Heart left ventricle (tissue), 16 donors: ENCODE measurements around the gene KIFC1. TPM values are rescaled to one million over a fixed set of nuclear protein-coding genes. Genes with fewer than 3 reads are reported as not detected.
A peak's percentile ranks its signal among the peaks of the same experiment; 100 is the strongest.
"Not testable (repeated sequence)": the region's sequence is repeated elsewhere in the genome, so short reads cannot be mapped to it uniquely, and the experiment has no call there.

Experiments used
- ATAC-seq, 4 donors: fragments of 200-7000 bp; cut with Tn5 transposase; one replicate each; pipeline ENCODE4 v1.9.1; 2020 to 2022; ENCODE audit warnings: moderate library complexity in 4 of 4, mild to moderate bottlenecking in 3 of 4, moderate number of reproducible peaks in 1 of 4
- DNase-seq, 5 donors: peaks; one replicate each; pipeline ENCODE4 v3.0.0-alpha.2; 2020
- H3K27ac ChIP-seq, 12 donors: fragments of 200-600 bp; sonication (generic) in 4 of 12; one replicate each; pipeline versions ENCODE4 v1.5.0 to v1.8.0; 2016 to 2022; ENCODE audit warnings: mild to moderate bottlenecking in 2 of 12
- H3K27me3 ChIP-seq, 9 donors: fragments of 200-600 bp; sonication (generic) in 2 of 9; one replicate each; pipeline versions ENCODE4 v1.5.1 to v1.8.0; 2016 to 2022; ENCODE audit warnings: mild to moderate bottlenecking in 3 of 9
- H3K36me3 ChIP-seq, 9 donors: fragments of 200-600 bp; sonication (generic) in 2 of 9; one replicate each; pipeline versions ENCODE4 v1.5.0 to v1.8.0; 2018 to 2022; ENCODE audit warnings: mild to moderate bottlenecking in 2 of 9
- H3K4me1 ChIP-seq, 12 donors: fragments of 200-600 bp; sonication (generic) in 4 of 12; one replicate each; pipeline versions ENCODE4 v1.5.0 to v1.8.0; 2016 to 2022; ENCODE audit warnings: mild to moderate bottlenecking in 3 of 12
- H3K4me3 ChIP-seq, 12 donors: fragments of 200-600 bp; sonication (generic) in 4 of 12; one replicate each; pipeline versions ENCODE4 v1.5.0 to v1.8.0; 2017 to 2022; ENCODE audit warnings: mild to moderate bottlenecking in 9 of 12, moderate library complexity in 4 of 12
- H3K9me3 ChIP-seq, 12 donors: fragments of 200-600 bp; sonication (generic) in 4 of 12; one replicate each; pipeline versions ENCODE4 v1.5.0 to v1.8.0; 2016 to 2022; ENCODE audit warnings: mild to moderate bottlenecking in 1 of 12
- CTCF ChIP-seq, 12 donors: fragments of 200-600 bp; sonication (generic) in 4 of 12; IDR thresholded peaks; one replicate each; pipeline versions ENCODE4 v1.5.0 to v1.8.0; 2018 to 2022; ENCODE audit warnings: antibody characterized with exemption in 12 of 12, mild to moderate bottlenecking in 5 of 12
- POLR2A ChIP-seq, 2 donors: fragments of 450-650 bp; IDR thresholded peaks; one replicate each; pipeline ENCODE4 v1.6.1; 2017; ENCODE audit warnings: antibody characterized with exemption in 2 of 2, mild to moderate bottlenecking in 2 of 2, moderate library complexity in 2 of 2
- WGBS, 4 donors: extraction: QIAGEN DNeasy Blood & Tissue Kit in 2 of 4; methylation state at CpG; one replicate each; pipeline versions ENCODE4 v1.1.5 to v1.1.7; 2013 to 2018; 5-methylcytosine and 5-hydroxymethylcytosine counted together
- intact Hi-C, 10 donors: fragments of 100-400 bp; cut with DNase I; formaldehyde crosslinking; loops; one replicate each; pipeline versions ENCODE4 v1.11.1 to v1.14.2; 2022
- polyA plus RNA-seq, 2 donors: library from polyadenylated mRNA; stranded (reverse); fragments of 200-250 nt; gene quantifications; one replicate each; pipeline ENCODE4 v1.2.3, GENCODE V29; 2013
- total RNA-seq, 9 donors: library from RNA; depleted of rRNA in 2 of 9; stranded (reverse); fragments of >200 nt in 2 of 9; fragmentation: NEBNext Ultra II Directional in 3 of 9; extraction: Animal tissue kit (Norgen Biotek cat#: 25700) in 3 of 9; gene quantifications; one replicate each; pipeline versions ENCODE4 v1.1.0 to v1.2.4, GENCODE V29; 2016 to 2023
- donor health status: ischemic (EF 13 %, LVEDD 7.1; RV severe dilation, severe dysfunction).
- donor health status: healthy with polysubstance abuse.
- donor health status: DM: no; HTN: yes; CAD: no.
- donor health status: DM: no; HTN: no; CAD: no.
- donor health status: ischemic (EF 25% LVEDD 6.9; RV normal size, moderate dysfunction).
- donor health status: ischemic (EF 25% LVEDD 5.7; RV mildly dilated, moderate dysfunction).
- donor health status: healthy.
- donor health status: DM: yes; HTN: yes; CAD: no.
- donor health status: ischemic (EF 35%, LVEDD 5.7; RV mildly dilated, moderate dysfunction).
- donor health status: nonischemic (EF 11% LVEDD 7.7; RV severe dilation, severe dysfunction).
- donor health status: DM: yes; HTN: yes; CAD: no.
- donor health status: PGD.
- donor health status: ischemic (EF 29% LVEDD 5.4; RV normal size, mild dysfunction).
- donor health status: nonischemic (EF 23%, LVEDD 6.1; RV moderate dilation, normal function).

Gene KIFC1
- total and polyA plus RNA-seq, 11 donors: 0.04 to 7.0 (median 0.69) TPM; not detected in 3

- ATAC-seq (no peak), DNase-seq (no peak)
- Histone ChIP-seq H3K4me1 (peaks cover 0 to 52% (median 11%) of the 10 kb centered on the region in 12 donors), H3K36me3 (no peaks in the 10 kb centered on the region), H3K9me3 (no peaks in the 10 kb centered on the region), H3K4me3 (no peak overlapping the region), H3K27ac (no peak overlapping the region), H3K27me3 (no peaks in the 10 kb centered on the region)
- 49 to 58% (median 53%) methylated on average over 5 of the region's 5 CpGs for WGBS, 4 donors
- intact Hi-C loops: no loop called here
- TF ChIP-seq CTCF (IDR thresholded peaks at IDR 0.05) (no peak), POLR2A (IDR thresholded peaks at IDR 0.05) (no peak)
Observed at GRCh38 chr6:33372526-33373123, 19.0 kb upstream of the KIFC1 start.

GRCh38 chr6:33373960-33374910 lies 17.4 kb upstream of the KIFC1 start:
- Histone ChIP-seq H3K27me3 (no peaks in the 10 kb centered on the region), H3K36me3 (no peaks in the 10 kb centered on the region), H3K27ac (peak overlapping the region in 4 of 12 donors; percentile 10 to 91 (median 58)), H3K4me1 (peaks cover 0 to 55% (median 11%) of the 10 kb centered on the region in 12 donors), H3K4me3 (no peak overlapping the region), H3K9me3 (no peaks in the 10 kb centered on the region)
- intact Hi-C loops: no loop called here
- no peak for TF ChIP-seq CTCF (IDR thresholded peaks at IDR 0.05)
- no peak for TF ChIP-seq POLR2A (IDR thresholded peaks at IDR 0.05)
- WGBS, 4 donors: 72 to 79% (median 77%) methylated on average over 8 of the region's 8 CpGs
- DNase-seq: no peak
- no peak for ATAC-seq

DNA sequence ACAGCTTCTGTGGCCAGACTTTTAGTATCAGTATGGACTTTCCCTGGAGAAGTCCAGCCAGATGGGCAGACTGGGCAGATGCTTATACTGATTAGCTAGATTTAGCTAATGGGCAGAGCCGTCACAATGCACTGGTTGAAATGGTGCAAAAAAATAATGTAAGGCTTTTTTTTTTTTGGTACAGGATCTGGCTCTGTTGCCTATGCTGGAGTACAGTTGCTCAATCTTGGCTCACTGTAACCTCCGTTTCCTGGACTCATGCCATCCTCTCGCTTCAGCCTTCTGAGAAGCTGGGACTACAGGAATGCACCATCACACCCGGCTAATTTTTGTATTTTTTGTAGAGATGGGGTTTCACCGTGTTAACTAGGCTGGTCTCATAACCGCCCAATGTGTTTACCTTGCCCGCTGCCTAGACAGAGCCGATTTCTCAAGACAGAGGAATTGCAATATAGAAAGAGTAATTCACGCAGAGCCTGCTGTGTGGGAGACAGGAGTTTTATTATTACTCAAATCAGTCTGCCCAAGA lies 16.4 kb upstream of the KIFC1 start:
- H3K4me3 ChIP-seq: no peak overlapping the region
- H3K27me3 ChIP-seq: no peaks in the 10 kb centered on the region
- ATAC-seq (peak; percentile 81 to 93 (median 92)), DNase-seq (peak; percentile 65 to 80 (median 74))
- H3K9me3 ChIP-seq: no peaks in the 10 kb centered on the region
- WGBS, 4 donors: 25 to 35% (median 29%) methylated on average over 9 of the region's 9 CpGs
- H3K4me1 ChIP-seq: peaks cover 0 to 55% (median 11%) of the 10 kb centered on the region in 12 donors
- H3K36me3 ChIP-seq: no peaks in the 10 kb centered on the region
- no peak for TF ChIP-seq POLR2A (IDR thresholded peaks at IDR 0.05)
- TF ChIP-seq CTCF (IDR thresholded peaks at IDR 0.05): no peak
- peak overlapping the region in 9 of 12 donors; percentile 23 to 91 (median 46) for H3K27ac ChIP-seq
- intact Hi-C loops: no loop called here

DNA sequence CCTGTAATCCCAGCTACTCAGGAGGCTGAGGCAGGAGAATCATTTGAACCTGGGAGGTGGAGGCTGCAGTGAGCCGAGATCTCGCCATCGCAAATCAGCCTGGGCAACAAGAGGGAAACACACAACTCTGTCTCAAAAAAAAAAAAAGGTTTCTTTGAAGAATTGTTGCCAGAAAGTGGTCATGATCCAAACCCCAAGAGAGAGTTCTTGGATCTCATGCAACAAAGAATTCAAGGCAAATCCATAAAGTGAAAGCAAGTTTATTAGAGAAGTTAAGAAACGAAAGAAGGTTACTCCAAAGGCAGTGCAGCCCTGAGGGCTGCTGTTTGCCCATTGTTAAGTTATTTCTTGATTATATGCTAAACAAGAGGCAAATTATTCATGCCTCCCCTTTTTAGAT lies 14.5 kb upstream of the KIFC1 start:
- intact Hi-C loops: no loop called here
- Histone ChIP-seq H3K4me3 (peak overlapping the region in 1 of 12 donors; percentile 4), H3K4me1 (peaks cover 0 to 55% (median 11%) of the 10 kb centered on the region in 12 donors), H3K27me3 (no peaks in the 10 kb centered on the region), H3K27ac (peak overlapping the region in 1 of 12 donors; percentile 91), H3K36me3 (no peaks in the 10 kb centered on the region), H3K9me3 (no peaks in the 10 kb centered on the region)
- no peak for ATAC-seq
- WGBS, 4 donors: 68 to 75% (median 74%) methylated on average over 4 of the region's 4 CpGs
- no peak for TF ChIP-seq POLR2A (IDR thresholded peaks at IDR 0.05)
- no peak for TF ChIP-seq CTCF (IDR thresholded peaks at IDR 0.05)
- DNase-seq: no peak

- H3K4me3 ChIP-seq, DNase-seq, H3K27me3 ChIP-seq, H3K9me3 ChIP-seq, ATAC-seq, H3K27ac ChIP-seq, H3K36me3 ChIP-seq, intact Hi-C loops: not testable (repeated sequence)
- H3K4me1 ChIP-seq: peaks cover 0 to 38% (median 11%) of the 10 kb centered on the region in 12 donors
- WGBS, 4 donors: 92 to 94% (median 93%) methylated on average over 10 of the region's 10 CpGs
Observed at GRCh38 chr6:33379184-33379583, 12.4 kb upstream of the KIFC1 start.
